Mucosa of rectum (tissue), 2 donors: ENCODE data around the gene COL8A1.

Source experiments
- H3K27ac ChIP-seq, 2 donors: one replicate each; pipeline ENCODE4 v1.7.0; 2013; ENCODE audit warnings: inconsistent platforms in 2 of 2, low read depth in 2 of 2, low read length in 2 of 2
- H3K27me3 ChIP-seq, 2 donors: one replicate each; pipeline ENCODE4 v1.7.0; 2013; ENCODE audit warnings: low read length in 2 of 2; ENCODE audit not compliant: control insufficient read depth in 2 of 2, insufficient read depth in 2 of 2
- H3K36me3 ChIP-seq, 2 donors: one replicate each; pipeline ENCODE4 v1.7.0; 2013; ENCODE audit warnings: low read length in 2 of 2; ENCODE audit not compliant: control insufficient read depth in 2 of 2, insufficient read depth in 2 of 2
- H3K4me1 ChIP-seq, 2 donors: one replicate each; pipeline ENCODE4 v1.7.0; 2013; ENCODE audit warnings: low read length in 2 of 2, mild to moderate bottlenecking in 1 of 2; ENCODE audit not compliant: control insufficient read depth in 2 of 2, insufficient read depth in 2 of 2
- H3K4me3 ChIP-seq, 2 donors: one replicate each; pipeline ENCODE4 v1.7.0; 2013; ENCODE audit warnings: low read length in 2 of 2
- H3K9ac ChIP-seq, 2 donors: one replicate each; pipeline ENCODE4 v1.7.0; 2013; ENCODE audit warnings: low read length in 2 of 2, low read depth in 1 of 2, mild to moderate bottlenecking in 1 of 2
- H3K9me3 ChIP-seq, 2 donors: one replicate each; pipeline ENCODE4 v1.7.0; 2013; ENCODE audit warnings: low read length in 2 of 2; ENCODE audit not compliant: control insufficient read depth in 2 of 2
- donor health status: healthy.
- donor health status: Normal muscosa, but diverticular disease.

Gene COL8A1

GRCh38 chr3:99625237-99625622 lies 13.2 kb upstream of the COL8A1 start:
- Histone ChIP-seq H3K9me3 (no peaks in the 10 kb centered on the region), H3K27me3 (no peaks in the 10 kb centered on the region), H3K4me3 (no peak overlapping the region), H3K27ac (no peak overlapping the region), H3K36me3 (no peaks in the 10 kb centered on the region), H3K4me1 (no peaks in the 10 kb centered on the region), H3K9ac (no peak overlapping the region)

DNA sequence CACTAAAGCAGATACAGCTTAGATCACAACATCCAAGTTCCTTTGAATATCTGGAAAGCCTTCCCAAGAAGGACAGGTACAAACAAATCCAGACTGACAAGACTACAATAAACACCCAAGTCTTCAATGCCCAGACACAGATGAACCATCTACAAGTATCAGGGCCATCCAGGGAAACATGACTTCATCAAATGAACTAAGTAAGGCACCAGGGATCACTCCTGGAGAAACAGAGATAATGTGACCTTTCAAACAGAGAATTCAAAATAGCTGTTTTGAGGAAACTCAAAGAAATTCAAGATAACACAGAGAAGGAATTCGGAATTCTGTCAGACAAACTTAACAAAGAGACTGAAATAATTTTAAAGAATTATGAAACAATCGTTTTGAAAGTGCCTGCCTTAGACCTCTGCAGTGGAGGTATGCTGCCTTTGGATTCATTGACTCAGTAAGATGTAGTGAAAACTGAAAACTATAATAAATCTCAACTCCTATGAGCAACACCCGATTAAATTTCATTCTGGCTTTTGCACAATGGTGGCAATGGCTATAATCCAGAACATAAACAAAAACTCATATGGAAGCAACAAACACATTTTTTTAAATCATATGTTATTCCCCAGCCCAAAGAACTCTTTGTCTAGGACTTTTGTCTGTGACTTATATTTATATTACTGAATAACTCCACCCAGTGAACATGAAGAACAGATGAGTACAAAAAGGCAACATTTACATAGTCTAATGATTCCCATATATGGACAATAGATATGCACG lies 12.6 kb upstream of the COL8A1 start:
- Histone ChIP-seq H3K4me3 (no peak overlapping the region), H3K27ac (no peak overlapping the region), H3K4me1 (no peaks in the 10 kb centered on the region), H3K27me3 (no peaks in the 10 kb centered on the region), H3K9me3 (no peaks in the 10 kb centered on the region), H3K9ac (no peak overlapping the region), H3K36me3 (no peaks in the 10 kb centered on the region)

DNA sequence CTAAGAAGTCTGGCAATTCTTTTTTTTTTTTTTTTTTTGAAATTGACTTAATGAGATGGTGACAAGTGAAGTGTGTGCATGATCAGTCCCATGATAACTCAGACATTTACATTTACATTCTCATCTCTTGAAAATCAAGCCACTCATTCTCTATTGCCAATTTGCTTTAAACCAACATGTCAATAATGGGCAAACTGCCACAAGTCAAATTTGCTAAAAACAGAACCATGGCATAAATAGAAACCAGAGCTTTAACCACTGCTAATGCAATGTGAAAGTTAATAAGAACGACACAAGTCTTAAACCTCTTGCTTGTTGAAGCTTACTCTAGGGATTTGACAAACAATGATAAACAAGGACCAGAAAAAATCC lies 12.0 kb upstream of the COL8A1 start:
- Histone ChIP-seq H3K4me1 (no peaks in the 10 kb centered on the region), H3K36me3 (no peaks in the 10 kb centered on the region), H3K9me3 (no peaks in the 10 kb centered on the region), H3K4me3 (no peak overlapping the region), H3K9ac (no peak overlapping the region), H3K27ac (no peak overlapping the region), H3K27me3 (no peaks in the 10 kb centered on the region)

GRCh38 chr3:99627062-99627826 lies 11.2 kb upstream of the COL8A1 start:
- no peaks in the 10 kb centered on the region for H3K4me1 ChIP-seq

GRCh38 chr3:99630815-99631214 lies 7.6 kb upstream of the COL8A1 start:
- no peaks in the 10 kb centered on the region for H3K4me1 ChIP-seq

More at GRCh38 chr3:99627062-99627826, 11.2 kb upstream of the COL8A1 start:
- no peaks in the 10 kb centered on the region for H3K9me3 ChIP-seq
- H3K36me3 ChIP-seq, result no peaks in the 10 kb centered on the region
- no peaks in the 10 kb centered on the region for H3K27me3 ChIP-seq
- no peak overlapping the region for H3K4me3 ChIP-seq
- H3K9ac ChIP-seq, result no peak overlapping the region
- H3K27ac ChIP-seq, result no peak overlapping the region

GRCh38 chr3:99633887-99634558 lies 4.4 kb upstream of the COL8A1 start:
- H3K36me3 ChIP-seq, result no peaks in the 10 kb centered on the region
- no peak overlapping the region for H3K9ac ChIP-seq
- H3K9me3 ChIP-seq, result no peaks in the 10 kb centered on the region
- H3K27me3 ChIP-seq, result peaks cover 9 to 29% of the 10 kb centered on the region in 2 donors
- no peak overlapping the region for H3K4me3 ChIP-seq
- no peaks in the 10 kb centered on the region for H3K4me1 ChIP-seq
- H3K27ac ChIP-seq, result no peak overlapping the region

More at GRCh38 chr3:99630815-99631214, 7.6 kb upstream of the COL8A1 start:
- Histone ChIP-seq H3K36me3 (no peaks in the 10 kb centered on the region), H3K4me3 (no peak overlapping the region), H3K9ac (no peak overlapping the region), H3K27ac (no peak overlapping the region), H3K9me3 (no peaks in the 10 kb centered on the region), H3K27me3 (peaks cover 0 to under 1% of the 10 kb centered on the region in 2 donors)

DNA sequence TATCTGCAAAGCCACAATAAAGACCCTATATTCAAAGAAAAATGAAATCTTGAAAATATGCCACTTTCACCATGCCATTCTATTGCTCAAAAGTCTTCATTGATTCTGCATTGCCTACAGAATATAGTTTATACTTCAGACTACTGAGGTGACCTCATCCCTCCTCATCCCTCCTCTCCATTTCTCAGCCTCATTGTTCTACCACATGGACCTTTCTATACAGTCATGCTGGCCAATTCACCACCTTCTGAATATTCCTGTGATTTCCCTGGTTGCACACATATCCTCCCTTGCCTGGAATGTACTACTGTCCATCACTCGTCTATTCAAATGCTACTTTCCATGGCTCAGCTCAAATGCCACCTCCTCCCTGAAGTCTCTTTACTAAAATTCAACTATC lies 3.5 kb upstream of the COL8A1 start:
- Histone ChIP-seq H3K4me3 (no peak overlapping the region), H3K9me3 (no peaks in the 10 kb centered on the region), H3K9ac (no peak overlapping the region), H3K4me1 (no peaks in the 10 kb centered on the region), H3K27ac (no peak overlapping the region), H3K36me3 (no peaks in the 10 kb centered on the region), H3K27me3 (peaks cover 11 to 33% of the 10 kb centered on the region in 2 donors)

DNA sequence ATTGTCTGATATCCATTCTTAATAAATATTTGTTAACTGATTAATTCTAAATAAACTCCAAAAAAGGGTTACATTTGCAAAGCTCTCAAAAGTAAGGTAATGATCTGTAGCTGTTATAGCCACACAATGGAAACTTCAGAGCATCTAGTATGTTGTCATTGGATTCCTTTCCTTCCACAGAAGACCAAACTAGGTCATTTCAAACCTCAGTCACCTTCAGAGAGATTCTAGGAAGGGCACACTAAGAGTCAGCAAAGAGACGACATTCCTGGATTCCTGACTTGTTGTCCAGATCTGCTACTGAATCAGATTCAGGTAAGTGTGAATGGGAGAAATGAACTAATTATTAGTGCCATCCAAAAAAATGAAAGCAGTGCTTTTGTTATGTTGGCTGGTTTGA lies 3.0 kb upstream of the COL8A1 start:
- no peaks in the 10 kb centered on the region for H3K4me1 ChIP-seq
- no peaks in the 10 kb centered on the region for H3K9me3 ChIP-seq
- H3K27ac ChIP-seq, result no peak overlapping the region
- no peak overlapping the region for H3K4me3 ChIP-seq
- H3K27me3 ChIP-seq, result peaks cover 11 to 33% of the 10 kb centered on the region in 2 donors
- H3K36me3 ChIP-seq, result no peaks in the 10 kb centered on the region
- no peak overlapping the region for H3K9ac ChIP-seq

DNA sequence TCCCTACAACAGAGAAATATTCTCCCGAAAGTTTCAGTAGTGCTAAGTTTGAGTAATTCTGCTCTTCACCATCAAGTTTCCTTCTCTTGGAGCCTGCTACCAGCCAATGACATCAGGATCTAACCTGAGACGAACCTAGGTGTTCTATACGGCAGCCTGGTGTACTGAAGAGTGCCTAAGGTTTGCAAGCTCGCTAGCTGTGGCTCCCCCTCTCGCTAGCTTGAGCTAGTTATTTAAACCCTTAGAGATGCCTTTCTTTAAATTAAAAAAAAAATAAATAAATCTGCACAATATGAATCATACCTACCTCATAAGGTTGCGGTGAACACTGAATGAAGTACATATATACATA lies 1.4 kb upstream of the COL8A1 start:
- peaks cover 12 to 33% of the 10 kb centered on the region in 2 donors for H3K27me3 ChIP-seq
- no peaks in the 10 kb centered on the region for H3K4me1 ChIP-seq
- no peak overlapping the region for H3K9ac ChIP-seq
- H3K27ac ChIP-seq, result no peak overlapping the region
- H3K4me3 ChIP-seq, result no peak overlapping the region
- no peaks in the 10 kb centered on the region for H3K36me3 ChIP-seq
- H3K9me3 ChIP-seq, result no peaks in the 10 kb centered on the region
